Colonic mucosa (tissue), 4 donors: Measurements from ENCODE around the gene INO80. TPM values are rescaled to one million over a fixed set of nuclear protein-coding genes. Genes with fewer than 3 reads are reported as not detected.
"Not testable (repeated sequence)": the region's sequence is repeated elsewhere in the genome, so short reads cannot be mapped to it uniquely, and the experiment has no call there.

Experiments
- DNase-seq: peaks from one replicate; pipeline ENCODE4 v3.0.0-alpha.2; 2020
- H3K27ac ChIP-seq: fragments of 200-600 bp; one replicate; pipeline ENCODE4 v1.8.0; 2021
- H3K27me3 ChIP-seq: fragments of 200-600 bp; one replicate; pipeline ENCODE4 v1.8.0; 2021
- H3K36me3 ChIP-seq: fragments of 200-600 bp; one replicate; pipeline ENCODE4 v1.8.0; 2021
- H3K4me1 ChIP-seq: fragments of 200-600 bp; one replicate; pipeline ENCODE4 v1.8.0; 2021; ENCODE audit warnings: mild to moderate bottlenecking
- H3K4me3 ChIP-seq: fragments of 200-600 bp; one replicate; pipeline ENCODE4 v1.8.0; 2021
- H3K9ac ChIP-seq, 2 donors: one replicate each; pipeline ENCODE4 v1.7.0; 2013; ENCODE audit warnings: control low read depth in 2 of 2, low read depth in 2 of 2, low read length in 2 of 2
- H3K9me3 ChIP-seq: fragments of 200-600 bp; one replicate; pipeline ENCODE4 v1.8.0; 2021
- intact Hi-C: fragments of 100-400 bp; cut with DNase I; formaldehyde crosslinking; loops from one replicate; pipeline ENCODE4 v1.14.1; 2022
- total RNA-seq, 2 donors: library from RNA; stranded (reverse); fragmentation: NEBNext Ultra II Directional in 1 of 2; extraction: Animal tissue kit (Norgen Biotek cat#: 25700) in 1 of 2; gene quantifications; one replicate each; pipeline ENCODE4 v1.2.1, GENCODE V29; 2021
- TF ChIP-seq, protein P1 (sequence below): fragments of 200-600 bp; IDR thresholded peaks from one replicate; pipeline ENCODE4 v1.8.0; 2022; ENCODE audit warnings: antibody characterized with exemption, mild to moderate bottlenecking
- donor health status: healthy.
- donor health status: DM: no; HTN: no; CAD: no.
- donor health status: DM: no; HTN: no; CAD: no.

INO80 gene
- total RNA-seq, 2 donors from 2014 or later, result 17.6 to 27.4 TPM

GRCh38 chr15:41080144-41080543, 35.9 kb downstream of the INO80 start:
- no peak for DNase-seq
- Histone ChIP-seq H3K36me3 (peaks cover 9% of the 10 kb centered on the region), H3K27me3 (no peaks in the 10 kb centered on the region), H3K4me1 (no peaks in the 10 kb centered on the region), H3K9ac (no peak overlapping the region), H3K9me3 (no peaks in the 10 kb centered on the region), H3K27ac (no peak overlapping the region), H3K4me3 (no peak overlapping the region)
- intact Hi-C loops, result loop anchor here (10.0 kb wide), 1 partner anchor 105 kb away; no protein-coding TSS in a partner anchor
- TF ChIP-seq, protein P1, sequence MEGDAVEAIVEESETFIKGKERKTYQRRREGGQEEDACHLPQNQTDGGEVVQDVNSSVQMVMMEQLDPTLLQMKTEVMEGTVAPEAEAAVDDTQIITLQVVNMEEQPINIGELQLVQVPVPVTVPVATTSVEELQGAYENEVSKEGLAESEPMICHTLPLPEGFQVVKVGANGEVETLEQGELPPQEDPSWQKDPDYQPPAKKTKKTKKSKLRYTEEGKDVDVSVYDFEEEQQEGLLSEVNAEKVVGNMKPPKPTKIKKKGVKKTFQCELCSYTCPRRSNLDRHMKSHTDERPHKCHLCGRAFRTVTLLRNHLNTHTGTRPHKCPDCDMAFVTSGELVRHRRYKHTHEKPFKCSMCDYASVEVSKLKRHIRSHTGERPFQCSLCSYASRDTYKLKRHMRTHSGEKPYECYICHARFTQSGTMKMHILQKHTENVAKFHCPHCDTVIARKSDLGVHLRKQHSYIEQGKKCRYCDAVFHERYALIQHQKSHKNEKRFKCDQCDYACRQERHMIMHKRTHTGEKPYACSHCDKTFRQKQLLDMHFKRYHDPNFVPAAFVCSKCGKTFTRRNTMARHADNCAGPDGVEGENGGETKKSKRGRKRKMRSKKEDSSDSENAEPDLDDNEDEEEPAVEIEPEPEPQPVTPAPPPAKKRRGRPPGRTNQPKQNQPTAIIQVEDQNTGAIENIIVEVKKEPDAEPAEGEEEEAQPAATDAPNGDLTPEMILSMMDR, result no peak

GRCh38 chr15:41079717-41080116, 36.4 kb downstream of the INO80 start:
- H3K27me3 ChIP-seq, result no peaks in the 10 kb centered on the region
- intact Hi-C loops, result loop anchor here (10.0 kb wide), 1 partner anchor 105 kb away; no protein-coding TSS in a partner anchor
- TF ChIP-seq, protein P1, result no peak
- no peaks in the 10 kb centered on the region for H3K4me1 ChIP-seq
- H3K4me3 ChIP-seq, result no peak overlapping the region
- no peak overlapping the region for H3K27ac ChIP-seq
- no peak overlapping the region for H3K9ac ChIP-seq
- no peak for DNase-seq
- peaks cover 5% of the 10 kb centered on the region for H3K36me3 ChIP-seq
- no peaks in the 10 kb centered on the region for H3K9me3 ChIP-seq

- H3K27me3 ChIP-seq, H3K27ac ChIP-seq, H3K9ac ChIP-seq, DNase-seq, H3K36me3 ChIP-seq, H3K4me3 ChIP-seq, H3K4me1 ChIP-seq, H3K9me3 ChIP-seq, intact Hi-C loops: not testable (repeated sequence)
Measured at GRCh38 chr15:41078879-41079278, 37.2 kb downstream of the INO80 start.

DNA sequence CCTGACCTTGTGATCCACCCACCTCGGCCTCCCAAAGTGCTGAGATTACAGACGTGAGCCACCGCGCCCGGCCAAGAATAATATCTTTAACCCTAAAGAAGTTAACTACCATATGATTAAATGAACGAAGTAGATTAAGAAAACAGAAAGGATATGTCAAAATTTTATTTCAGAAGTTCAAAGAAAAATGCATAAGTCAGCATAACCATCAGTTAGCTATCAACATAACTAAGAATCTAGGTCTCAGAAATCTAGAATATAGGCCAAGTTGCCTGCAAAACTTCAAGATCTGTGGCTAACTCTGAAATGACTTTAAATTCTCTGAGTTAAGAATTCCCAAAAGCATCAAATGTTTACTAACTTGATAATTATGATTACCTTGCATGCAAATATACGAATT, 38.0 kb downstream of the INO80 start:
- H3K27me3 ChIP-seq, result no peaks in the 10 kb centered on the region
- no peak overlapping the region for H3K27ac ChIP-seq
- no peak overlapping the region for H3K9ac ChIP-seq
- no peaks in the 10 kb centered on the region for H3K36me3 ChIP-seq
- TF ChIP-seq, protein P1, result no peak
- H3K4me1 ChIP-seq, result no peaks in the 10 kb centered on the region
- intact Hi-C loops, result no loop called here
- no peak overlapping the region for H3K4me3 ChIP-seq
- no peak for DNase-seq
- H3K9me3 ChIP-seq, result no peaks in the 10 kb centered on the region

DNA sequence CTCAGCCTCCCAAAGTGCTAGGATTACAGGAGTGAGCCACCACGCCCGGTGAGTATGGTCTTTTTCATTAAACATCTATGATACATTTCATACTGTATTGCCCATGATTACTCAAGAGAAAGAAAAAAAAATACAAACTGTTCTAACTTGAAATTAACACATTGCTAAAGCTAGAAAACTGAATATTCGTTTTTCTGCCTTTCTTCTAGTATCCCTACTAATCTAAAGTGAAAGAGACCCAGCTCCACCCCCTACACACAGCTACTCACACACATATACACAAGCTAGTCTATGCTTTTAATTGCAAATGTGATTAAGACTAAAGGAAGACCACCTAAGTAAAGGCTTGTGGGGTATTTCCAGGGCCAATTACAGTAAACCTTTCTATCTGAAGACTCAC, 43.1 kb downstream of the INO80 start:
- Histone ChIP-seq H3K4me1 (no peaks in the 10 kb centered on the region), H3K27me3 (no peaks in the 10 kb centered on the region), H3K36me3 (peaks cover 5% of the 10 kb centered on the region), H3K9me3 (no peaks in the 10 kb centered on the region), H3K4me3 (no peak overlapping the region), H3K9ac (no peak overlapping the region), H3K27ac (no peak overlapping the region)
- DNase-seq, result no peak
- intact Hi-C loops, result no loop called here
- TF ChIP-seq, protein P1, result no peak

- no peak for DNase-seq
- Histone ChIP-seq H3K9ac (no peak overlapping the region), H3K9me3 (no peaks in the 10 kb centered on the region), H3K36me3 (peaks cover 5% of the 10 kb centered on the region), H3K4me1 (no peaks in the 10 kb centered on the region), H3K27ac (no peak overlapping the region), H3K4me3 (no peak overlapping the region), H3K27me3 (no peaks in the 10 kb centered on the region)
- TF ChIP-seq, protein P1, result no peak
- intact Hi-C loops, result no loop called here
Measured at GRCh38 chr15:41072013-41072412, 44.1 kb downstream of the INO80 start.
